Natural killer cell (primary cell): ENCODE results near the gene IZUMO4. TPM values are rescaled to one million over a fixed set of nuclear protein-coding genes. Genes with fewer than 3 reads are reported as not detected.
"Not testable (repeated sequence)": the region's sequence is repeated elsewhere in the genome, so short reads cannot be mapped to it uniquely, and the experiment has no call there.

Source experiments
- ATAC-seq, 3 donors: fragments of 150-1000 bp in 2 of 3; fragments of 200-7000 bp in 1 of 3; cut with Tn5 transposase; 1 replicate in 1 of 3; 2 replicates in 2 of 3; pipeline ENCODE4 v1.10.0; 2021; ENCODE audit warnings: mild to moderate bottlenecking in 2 of 3, moderate library complexity in 2 of 3
- DNase-seq, 2 donors: peaks; one replicate each; pipeline versions ENCODE4 v3.0.0 to v3.0.0-alpha.2; 2013 to 2021; ENCODE audit warnings: mixed read lengths in 1 of 2
- H3K27ac ChIP-seq: one replicate; pipeline ENCODE4 v1.5.1; 2013; ENCODE audit warnings: mild to moderate bottlenecking, low read length
- H3K27me3 ChIP-seq: one replicate; pipeline ENCODE4 v1.6.1; 2013; ENCODE audit warnings: low read length; ENCODE audit not compliant: control insufficient read depth, insufficient read depth
- H3K36me3 ChIP-seq: one replicate; pipeline ENCODE4 v1.6.1; 2013; ENCODE audit warnings: low read length; ENCODE audit not compliant: control insufficient read depth, insufficient read depth
- H3K4me1 ChIP-seq: one replicate; pipeline ENCODE4 v1.6.1; 2013; ENCODE audit warnings: low read length; ENCODE audit not compliant: control insufficient read depth, insufficient read depth
- H3K4me3 ChIP-seq: one replicate; pipeline ENCODE4 v1.5.1; 2013; ENCODE audit warnings: low read length
- H3K9me3 ChIP-seq: one replicate; pipeline ENCODE4 v1.6.1; 2013; ENCODE audit warnings: low read length; ENCODE audit not compliant: control insufficient read depth, insufficient read depth
- H3K27ac Mint-ChIP-seq, 2 donors: one replicate each; pipeline ENCODE4 v1.8.0; 2022; ENCODE audit warnings: mild to moderate bottlenecking in 2 of 2, mixed read lengths in 2 of 2, moderate library complexity in 1 of 2
- H3K27me3 Mint-ChIP-seq, 2 donors: one replicate each; pipeline ENCODE4 v1.8.0; 2022; ENCODE audit warnings: low read depth in 2 of 2, mixed read lengths in 2 of 2
- H3K36me3 Mint-ChIP-seq: one replicate; pipeline ENCODE4 v1.8.0; 2022; ENCODE audit warnings: mixed read lengths
- H3K4me1 Mint-ChIP-seq, 2 donors: one replicate each; pipeline ENCODE4 v1.8.0; 2022; ENCODE audit warnings: mixed read lengths in 2 of 2
- H3K4me3 Mint-ChIP-seq: one replicate; pipeline ENCODE4 v1.8.0; 2022; ENCODE audit warnings: mild to moderate bottlenecking, moderate library complexity, mixed read lengths
- H3K9me3 Mint-ChIP-seq, 2 donors: one replicate each; pipeline ENCODE4 v1.8.0; 2022; ENCODE audit warnings: mixed read lengths in 2 of 2
- WGBS: methylation state at CpG from one replicate; pipeline ENCODE4 v1.1.7; 2013; ENCODE audit warnings: missing lambda C conversion rate; ENCODE audit not compliant: insufficient coverage; 5-methylcytosine and 5-hydroxymethylcytosine counted together
- intact Hi-C: fragments of 100-400 bp; cut with micrococcal nuclease; formaldehyde crosslinking; loops from one replicate; pipeline ENCODE4 v1.14.2; 2022
- total RNA-seq, 4 donors: library from RNA; stranded (reverse); fragments of 120-200 nt in 1 of 4; gene quantifications; one replicate each; pipeline versions ENCODE4 v1.2.3 to v1.2.4, GENCODE V29; 2013 to 2022
- TF ChIP-seq, protein P1 (sequence below): fragments of 200-600 bp; IDR thresholded peaks from one replicate; pipeline ENCODE4 v1.8.0; 2022; ENCODE audit warnings: antibody characterized with exemption

Gene IZUMO4
- total RNA-seq, 3 donors from 2014 or later (not counting 1 experiment from before 2014, with no cell fraction given) = 3.3 to 7.6 (median 7.1) TPM

- H3K27ac Mint-ChIP-seq = peak overlapping the region; percentile 95 to 99
- WGBS = 46% methylated on average over 16 of the region's 16 CpGs
- no peaks in the 10 kb centered on the region for H3K27me3 ChIP-seq
- H3K4me3 ChIP-seq = no peak overlapping the region
- H3K4me1 ChIP-seq = peaks cover 89% of the 10 kb centered on the region
- ATAC-seq = peak in 2 of 3 donors; percentile 7 to 9
- peak overlapping the region; percentile 84 for H3K27ac ChIP-seq
- DNase-seq = peak in 1 of 2 donors; percentile 37
- no peaks in the 10 kb centered on the region for H3K27me3 Mint-ChIP-seq
- H3K4me1 Mint-ChIP-seq = peaks cover 54 to 62% of the 10 kb centered on the region in 2 donors
- no peaks in the 10 kb centered on the region for H3K9me3 Mint-ChIP-seq
- no peaks in the 10 kb centered on the region for H3K36me3 Mint-ChIP-seq
- H3K4me3 Mint-ChIP-seq = peak overlapping the region; percentile 84
- H3K9me3 ChIP-seq = no peaks in the 10 kb centered on the region
- intact Hi-C loops = loop anchor here (5.0 kb wide), 4 partner anchors 78 to 207 kb away; partner anchors contain the start of genes PLEKHJ1 and SF3A2
- TF ChIP-seq, protein P1, sequence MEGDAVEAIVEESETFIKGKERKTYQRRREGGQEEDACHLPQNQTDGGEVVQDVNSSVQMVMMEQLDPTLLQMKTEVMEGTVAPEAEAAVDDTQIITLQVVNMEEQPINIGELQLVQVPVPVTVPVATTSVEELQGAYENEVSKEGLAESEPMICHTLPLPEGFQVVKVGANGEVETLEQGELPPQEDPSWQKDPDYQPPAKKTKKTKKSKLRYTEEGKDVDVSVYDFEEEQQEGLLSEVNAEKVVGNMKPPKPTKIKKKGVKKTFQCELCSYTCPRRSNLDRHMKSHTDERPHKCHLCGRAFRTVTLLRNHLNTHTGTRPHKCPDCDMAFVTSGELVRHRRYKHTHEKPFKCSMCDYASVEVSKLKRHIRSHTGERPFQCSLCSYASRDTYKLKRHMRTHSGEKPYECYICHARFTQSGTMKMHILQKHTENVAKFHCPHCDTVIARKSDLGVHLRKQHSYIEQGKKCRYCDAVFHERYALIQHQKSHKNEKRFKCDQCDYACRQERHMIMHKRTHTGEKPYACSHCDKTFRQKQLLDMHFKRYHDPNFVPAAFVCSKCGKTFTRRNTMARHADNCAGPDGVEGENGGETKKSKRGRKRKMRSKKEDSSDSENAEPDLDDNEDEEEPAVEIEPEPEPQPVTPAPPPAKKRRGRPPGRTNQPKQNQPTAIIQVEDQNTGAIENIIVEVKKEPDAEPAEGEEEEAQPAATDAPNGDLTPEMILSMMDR = no peak
- H3K36me3 ChIP-seq = peaks cover 7% of the 10 kb centered on the region
Observed at GRCh38 chr19:2089001-2089711, 7.6 kb upstream of the IZUMO4 start.

GRCh38 chr19:2089727-2090053, 7.0 kb upstream of the IZUMO4 start:
- Mint-ChIP-seq H3K4me1 (peaks cover 60 to 67% of the 10 kb centered on the region in 2 donors), H3K27ac (peak overlapping the region; percentile 95 to 99), H3K27me3 (no peaks in the 10 kb centered on the region), H3K9me3 (no peaks in the 10 kb centered on the region), H3K4me3 (peak overlapping the region; percentile 84), H3K36me3 (no peaks in the 10 kb centered on the region)
- intact Hi-C loops = loop anchor here (1.0 to 5.0 kb wide), 5 partner anchors 8 to 207 kb away; partner anchors contain the start of genes PLEKHJ1 and SF3A2
- no peak for ATAC-seq
- Histone ChIP-seq H3K27me3 (no peaks in the 10 kb centered on the region), H3K4me1 (peaks cover 95% of the 10 kb centered on the region), H3K27ac (peak overlapping the region; percentile 84), H3K4me3 (no peak overlapping the region), H3K36me3 (peaks cover 7% of the 10 kb centered on the region), H3K9me3 (no peaks in the 10 kb centered on the region)
- 30% methylated on average over 2 of the region's 2 CpGs for WGBS
- TF ChIP-seq, protein P1 = no peak
- DNase-seq = no peak

- H3K4me3 Mint-ChIP-seq, H3K27me3 ChIP-seq, H3K9me3 ChIP-seq, H3K36me3 ChIP-seq, DNase-seq, ATAC-seq, H3K27me3 Mint-ChIP-seq, H3K27ac ChIP-seq, H3K9me3 Mint-ChIP-seq, H3K27ac Mint-ChIP-seq, H3K4me3 ChIP-seq, intact Hi-C loops, H3K36me3 Mint-ChIP-seq: not testable (repeated sequence)
- peaks cover 55 to 70% of the 10 kb centered on the region in 2 donors for H3K4me1 Mint-ChIP-seq
- 91% methylated on average over 11 of the region's 13 CpGs for WGBS
- peaks cover 90% of the 10 kb centered on the region for H3K4me1 ChIP-seq
Observed at GRCh38 chr19:2091926-2092525, 4.7 kb upstream of the IZUMO4 start.

GRCh38 chr19:2096034-2096479, 658 bp upstream of the IZUMO4 start, which contains the start of gene MOB3A:
Gene MOB3A, minus strand, starts transcription at chr19:2096326. Its CDS starts 17,766 bp downstream, at chr19:2078560.
- Mint-ChIP-seq H3K4me1 (peaks cover 21 to 36% of the 10 kb centered on the region in 2 donors), H3K27me3 (no peaks in the 10 kb centered on the region)

More at GRCh38 chr19:2096034-2096479, 658 bp upstream of the IZUMO4 start, which contains the start of gene MOB3A:
- Histone ChIP-seq H3K4me3 (peak within 1 kb of the TSS; percentile 69), H3K36me3 (peaks cover 22% of the 10 kb centered on the region), H3K4me1 (peaks cover 59% of the 10 kb centered on the region), H3K27me3 (no peaks in the 10 kb centered on the region), H3K9me3 (no peaks in the 10 kb centered on the region), H3K27ac (peak within 1 kb of the TSS; percentile 87)
- TF ChIP-seq, protein P1 = peak; percentile 31
- intact Hi-C loops = loop anchor here (1.0 to 5.0 kb wide), 5 partner anchors 9 to 77 kb away; partner anchors contain the start of gene AP3D1
- Mint-ChIP-seq H3K27ac (peak within 1 kb of the TSS; percentile 88 to 90), H3K9me3 (no peaks in the 10 kb centered on the region), H3K36me3 (no peaks in the 10 kb centered on the region), H3K4me3 (peak within 1 kb of the TSS; percentile 98)
- peak; percentile 53 to 71 (median 63) for ATAC-seq
- under 1% methylated on average over 56 of the region's 56 CpGs for WGBS
- DNase-seq = peak in 1 of 2 donors; percentile 93
